IPS-18a (cell line): ENCODE results near the gene SMARCA4.

Experiments
- H3K27ac ChIP-seq: one replicate; pipeline ENCODE4 v1.5.1; 2013; ENCODE audit warnings: low read length
- H3K27me3 ChIP-seq: one replicate; pipeline ENCODE4 v1.6.1; 2013; ENCODE audit warnings: mild to moderate bottlenecking, low read length; ENCODE audit not compliant: control insufficient read depth, insufficient read depth
- H3K36me3 ChIP-seq: one replicate; pipeline ENCODE4 v1.6.1; 2013; ENCODE audit warnings: low read depth, low read length; ENCODE audit not compliant: control insufficient read depth
- H3K4me1 ChIP-seq: one replicate; pipeline ENCODE4 v1.6.1; 2013; ENCODE audit warnings: low read depth, low read length; ENCODE audit not compliant: control insufficient read depth
- H3K4me3 ChIP-seq: one replicate; pipeline ENCODE4 v1.5.1; 2013; ENCODE audit warnings: low read length
- H3K9ac ChIP-seq: one replicate; pipeline ENCODE4 v1.6.1; 2013; ENCODE audit warnings: mild to moderate bottlenecking, low read length, moderate library complexity
- H3K9me3 ChIP-seq: one replicate; pipeline ENCODE4 v1.6.1; 2013; ENCODE audit warnings: low read depth, low read length; ENCODE audit not compliant: control insufficient read depth

SMARCA4 gene

DNA sequence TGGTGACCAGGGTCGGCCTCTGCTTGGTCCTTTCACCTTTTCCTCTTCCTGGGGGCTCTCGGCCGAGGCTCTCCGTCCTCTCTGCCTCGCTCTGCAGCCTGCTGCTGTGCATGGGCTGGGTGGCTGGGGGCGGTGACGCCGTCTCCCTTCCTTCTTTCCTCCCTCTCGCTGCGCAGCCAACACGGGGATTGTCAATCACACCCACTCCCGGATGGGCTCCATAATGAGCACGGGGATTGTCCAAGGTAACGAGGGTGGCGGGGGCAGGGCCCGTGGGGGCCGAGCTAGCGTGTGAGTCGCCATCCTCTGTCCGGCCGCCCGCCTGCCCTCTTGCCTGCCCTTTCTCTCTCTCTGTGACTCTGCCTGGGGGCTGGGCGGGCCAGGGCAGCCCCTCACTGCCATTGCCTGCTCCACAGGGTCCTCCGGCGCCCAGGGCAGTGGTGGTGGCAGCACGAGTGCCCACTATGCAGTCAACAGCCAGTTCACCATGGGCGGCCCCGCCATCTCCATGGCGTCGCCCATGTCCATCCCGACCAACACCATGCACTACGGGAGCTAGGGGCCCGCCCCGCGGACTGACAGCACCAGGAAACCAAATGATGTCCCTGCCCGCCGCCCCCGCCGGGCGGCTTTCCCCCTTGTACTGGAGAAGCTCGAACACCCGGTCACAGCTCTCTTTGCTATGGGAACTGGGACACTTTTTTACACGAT lies 39.5 kb upstream of the SMARCA4 start:
- no peak overlapping the region for H3K9ac ChIP-seq
- no peak overlapping the region for H3K4me3 ChIP-seq
- H3K27me3 ChIP-seq, result no peaks in the 10 kb centered on the region
- H3K36me3 ChIP-seq, result peaks cover 36% of the 10 kb centered on the region
- no peaks in the 10 kb centered on the region for H3K9me3 ChIP-seq
- H3K4me1 ChIP-seq, result no peaks in the 10 kb centered on the region
- no peak overlapping the region for H3K27ac ChIP-seq

DNA sequence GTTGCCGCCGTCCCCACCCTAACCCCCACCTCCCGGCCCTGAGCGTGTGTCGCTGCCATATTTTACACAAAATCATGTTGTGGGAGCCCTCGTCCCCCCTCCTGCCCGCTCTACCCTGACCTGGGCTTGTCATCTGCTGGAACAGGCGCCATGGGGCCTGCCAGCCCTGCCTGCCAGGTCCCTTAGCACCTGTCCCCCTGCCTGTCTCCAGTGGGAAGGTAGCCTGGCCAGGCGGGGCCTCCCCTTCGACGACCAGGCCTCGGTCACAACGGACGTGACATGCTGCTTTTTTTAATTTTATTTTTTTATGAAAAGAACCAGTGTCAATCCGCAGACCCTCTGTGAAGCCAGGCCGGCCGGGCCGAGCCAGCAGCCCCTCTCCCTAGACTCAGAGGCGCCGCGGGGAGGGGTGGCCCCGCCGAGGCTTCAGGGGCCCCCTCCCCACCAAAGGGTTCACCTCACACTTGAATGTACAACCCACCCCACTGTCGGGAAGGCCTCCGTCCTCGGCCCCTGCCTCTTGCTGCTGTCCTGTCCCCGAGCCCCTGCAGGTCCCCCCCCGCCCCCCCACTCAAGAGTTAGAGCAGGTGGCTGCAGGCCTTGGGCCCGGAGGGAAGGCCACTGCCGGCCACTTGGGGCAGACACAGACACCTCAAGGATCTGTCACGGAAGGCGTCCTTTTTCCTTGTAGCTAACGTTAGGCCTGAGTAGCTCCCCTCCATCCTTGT lies 38.8 kb upstream of the SMARCA4 start:
- no peak overlapping the region for H3K4me3 ChIP-seq
- no peaks in the 10 kb centered on the region for H3K27me3 ChIP-seq
- H3K9ac ChIP-seq, result no peak overlapping the region
- no peak overlapping the region for H3K27ac ChIP-seq
- peaks cover 36% of the 10 kb centered on the region for H3K36me3 ChIP-seq
- H3K9me3 ChIP-seq, result no peaks in the 10 kb centered on the region
- no peaks in the 10 kb centered on the region for H3K4me1 ChIP-seq

DNA sequence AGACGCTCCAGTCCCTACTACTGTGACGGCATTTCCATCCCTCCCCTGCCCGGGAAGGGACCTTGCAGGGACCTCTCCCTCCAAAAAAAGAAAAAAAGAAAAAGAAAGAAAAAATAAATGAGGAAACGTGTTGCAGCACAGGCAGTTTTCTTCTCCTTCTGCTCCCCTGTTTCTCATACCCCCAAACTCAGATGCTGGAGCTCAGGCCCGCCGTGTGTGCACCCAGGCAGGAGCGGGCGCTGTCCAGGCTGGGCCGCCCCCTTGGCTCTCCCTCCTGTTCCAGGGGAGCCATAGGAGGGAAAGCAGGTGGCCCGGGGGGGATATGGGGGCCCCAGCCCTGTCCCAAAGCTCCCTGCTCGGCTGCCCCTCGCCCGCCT lies 38.2 kb upstream of the SMARCA4 start:
- H3K36me3 ChIP-seq, result peaks cover 36% of the 10 kb centered on the region
- no peaks in the 10 kb centered on the region for H3K9me3 ChIP-seq
- no peak overlapping the region for H3K9ac ChIP-seq
- H3K27me3 ChIP-seq, result no peaks in the 10 kb centered on the region
- H3K4me3 ChIP-seq, result no peak overlapping the region
- no peaks in the 10 kb centered on the region for H3K4me1 ChIP-seq
- H3K27ac ChIP-seq, result no peak overlapping the region

DNA sequence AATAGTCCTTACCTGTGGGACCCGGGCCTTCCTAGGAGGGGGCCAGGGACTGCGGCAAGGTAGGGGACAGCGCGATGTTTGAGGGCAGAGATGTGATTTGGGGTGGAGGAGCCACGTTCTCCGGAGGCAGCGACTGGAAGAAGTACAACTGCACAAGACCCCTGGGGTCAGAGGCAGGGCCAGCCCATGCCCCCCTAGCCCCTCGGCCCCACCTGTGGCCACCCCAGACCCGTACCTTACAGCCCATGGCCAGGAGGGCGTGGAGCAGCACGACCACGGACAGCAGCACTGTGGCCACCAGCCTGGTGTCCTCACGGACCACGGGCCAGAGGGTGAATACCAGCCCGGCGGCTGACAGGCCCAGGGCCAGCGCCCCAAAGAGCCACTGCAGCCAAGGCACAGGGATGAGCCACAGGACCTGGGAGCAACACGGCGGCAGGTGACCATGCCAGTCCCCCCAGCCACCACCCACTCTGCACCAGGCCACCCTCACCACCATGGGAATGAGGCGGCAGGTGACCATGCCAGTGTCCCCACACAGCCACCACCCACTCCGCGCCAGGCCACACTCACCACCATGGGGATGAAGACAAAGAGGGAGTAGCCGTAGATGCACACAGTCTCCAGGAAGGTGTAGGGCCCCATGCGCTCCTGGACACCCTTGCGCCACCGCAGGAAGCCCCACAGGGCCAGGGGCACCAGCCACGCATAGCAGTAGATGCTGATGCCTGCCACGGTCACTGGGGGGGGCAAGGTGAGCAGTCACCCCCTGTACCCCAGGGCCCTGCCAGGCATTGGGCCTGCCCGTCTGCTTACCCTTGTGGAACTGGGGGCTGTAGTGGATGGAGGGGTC lies 37.3 kb upstream of the SMARCA4 start:
- Histone ChIP-seq H3K36me3 (peaks cover 36% of the 10 kb centered on the region), H3K9me3 (no peaks in the 10 kb centered on the region), H3K27me3 (no peaks in the 10 kb centered on the region), H3K4me1 (no peaks in the 10 kb centered on the region), H3K9ac (no peak overlapping the region), H3K27ac (no peak overlapping the region), H3K4me3 (no peak overlapping the region)

DNA sequence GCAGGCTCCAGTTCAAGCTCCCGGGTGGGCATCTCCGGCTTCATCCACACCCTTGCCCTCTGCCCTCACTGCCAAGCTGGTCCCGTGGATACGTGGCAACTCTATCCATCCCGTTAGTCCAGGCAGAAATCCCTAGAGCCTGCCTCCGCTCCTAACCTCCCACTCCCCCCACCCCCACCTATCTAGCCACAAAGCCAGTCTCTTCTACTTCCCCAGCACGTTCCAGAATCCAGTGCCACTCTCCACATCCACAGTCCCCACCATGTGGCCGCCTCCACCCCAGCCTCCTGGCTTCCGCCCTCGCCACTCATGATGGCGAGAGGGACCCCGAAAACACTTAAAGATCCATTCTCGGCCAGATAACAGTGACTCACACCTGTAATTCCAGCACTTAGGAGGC lies 36.2 kb upstream of the SMARCA4 start:
- Histone ChIP-seq H3K27me3 (no peaks in the 10 kb centered on the region), H3K9ac (no peak overlapping the region), H3K36me3 (peaks cover 28% of the 10 kb centered on the region), H3K4me3 (no peak overlapping the region), H3K9me3 (no peaks in the 10 kb centered on the region), H3K4me1 (no peaks in the 10 kb centered on the region), H3K27ac (no peak overlapping the region)

DNA sequence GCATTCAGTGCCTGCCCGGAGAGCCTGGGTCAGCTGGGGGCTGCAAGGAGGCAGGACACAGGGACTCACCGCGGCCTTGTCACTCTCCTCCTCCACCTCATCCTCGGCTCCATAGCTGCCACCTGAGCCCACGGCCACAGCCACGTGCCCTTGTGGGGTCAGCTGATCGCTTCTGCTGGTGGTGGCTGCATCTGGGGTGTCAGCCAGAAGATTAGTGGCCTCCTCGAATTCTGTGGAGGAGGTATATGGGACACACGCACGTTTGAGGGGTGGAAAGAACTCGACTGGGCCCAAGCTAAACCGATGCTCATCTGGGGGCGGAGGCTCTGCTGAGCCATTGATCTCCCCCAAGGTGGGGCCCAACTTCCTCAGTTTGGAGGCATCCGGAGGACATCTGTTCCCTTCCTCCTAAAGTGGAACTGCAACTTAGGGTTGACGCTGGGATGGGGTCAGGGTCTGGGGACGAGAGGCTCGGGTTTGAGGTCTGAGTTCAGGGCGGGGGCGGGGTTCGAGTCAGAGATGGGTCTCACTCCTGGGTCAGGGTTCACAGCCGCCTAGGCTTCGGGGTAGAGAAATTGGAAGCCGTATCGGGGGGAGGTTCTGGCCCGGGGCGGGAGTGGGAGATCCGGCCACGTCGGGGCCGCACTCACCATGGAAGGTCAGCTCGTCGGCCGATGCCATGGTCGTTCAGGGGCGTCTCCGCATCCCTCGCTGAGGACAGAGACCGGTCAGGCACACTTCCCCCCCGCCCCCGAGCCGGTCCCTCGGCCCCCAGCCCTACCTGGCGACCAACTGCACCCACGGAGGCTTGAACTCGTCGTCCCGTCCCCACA lies 32.9 kb upstream of the SMARCA4 start:
- Histone ChIP-seq H3K27ac (no peak overlapping the region), H3K27me3 (no peaks in the 10 kb centered on the region), H3K4me1 (no peaks in the 10 kb centered on the region), H3K4me3 (peak overlapping the region; percentile 86), H3K9ac (peak overlapping the region; percentile 55), H3K36me3 (peaks cover 15% of the 10 kb centered on the region), H3K9me3 (no peaks in the 10 kb centered on the region)

DNA sequence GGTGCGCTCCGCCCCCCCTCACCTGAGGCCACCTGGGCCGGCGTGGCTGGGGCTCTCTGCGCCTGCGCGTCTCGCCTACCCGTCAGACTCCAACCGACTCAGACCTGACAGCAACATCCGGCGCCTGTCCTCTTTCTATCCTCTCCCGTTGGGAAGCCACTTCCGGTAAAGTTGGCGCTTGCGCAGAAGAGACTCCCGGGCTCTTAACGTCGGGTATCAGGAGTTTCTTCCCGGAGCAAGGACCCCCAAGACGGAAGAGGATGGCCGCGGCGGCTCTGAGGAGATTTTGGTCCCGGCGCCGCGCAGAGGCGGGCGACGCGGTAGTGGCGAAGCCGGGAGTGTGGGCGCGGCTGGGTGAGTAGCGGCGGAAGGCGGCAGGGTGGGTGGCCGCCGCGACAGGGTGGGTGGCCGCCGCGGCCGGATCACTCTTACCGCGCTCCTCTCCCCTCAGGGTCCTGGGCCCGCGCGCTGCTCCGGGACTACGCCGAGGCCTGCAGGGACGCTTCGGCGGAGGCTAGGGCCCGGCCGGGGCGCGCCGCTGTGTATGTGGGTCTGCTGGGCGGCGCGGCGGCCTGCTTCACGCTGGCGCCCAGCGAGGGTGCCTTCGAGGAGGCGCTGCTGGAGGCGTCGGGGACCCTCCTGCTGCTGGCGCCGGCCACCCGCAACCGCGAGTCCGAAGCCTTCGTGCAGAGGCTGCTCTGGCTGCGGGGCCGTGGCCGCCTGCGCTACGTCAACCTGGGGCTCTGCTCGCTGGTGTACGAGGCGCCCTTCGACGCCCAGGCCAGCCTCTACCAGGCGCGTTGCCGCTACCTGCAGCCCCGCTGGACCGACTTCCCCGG lies 32.0 kb upstream of the SMARCA4 start, which contains the start of the genes TIMM29 and YIPF2:
TSS of gene TIMM29 (plus strand) at position 249 of the 839 bp plus-strand sequence. CDS start at position 261, 12 bp downstream.
TSS of gene YIPF2 (minus strand) at position 77 of the 839 bp plus-strand sequence. CDS start 229 bp downstream, outside the sequence.
- H3K4me3 ChIP-seq, result peak within 1 kb of the TSS; percentile 86
- peak within 1 kb of the TSS; percentile 55 for H3K9ac ChIP-seq
- no peaks in the 10 kb centered on the region for H3K4me1 ChIP-seq
- H3K36me3 ChIP-seq, result peaks cover 9% of the 10 kb centered on the region
- no peaks in the 10 kb centered on the region for H3K9me3 ChIP-seq
- H3K27me3 ChIP-seq, result no peaks in the 10 kb centered on the region
- no peak within 1 kb of the TSS for H3K27ac ChIP-seq

DNA sequence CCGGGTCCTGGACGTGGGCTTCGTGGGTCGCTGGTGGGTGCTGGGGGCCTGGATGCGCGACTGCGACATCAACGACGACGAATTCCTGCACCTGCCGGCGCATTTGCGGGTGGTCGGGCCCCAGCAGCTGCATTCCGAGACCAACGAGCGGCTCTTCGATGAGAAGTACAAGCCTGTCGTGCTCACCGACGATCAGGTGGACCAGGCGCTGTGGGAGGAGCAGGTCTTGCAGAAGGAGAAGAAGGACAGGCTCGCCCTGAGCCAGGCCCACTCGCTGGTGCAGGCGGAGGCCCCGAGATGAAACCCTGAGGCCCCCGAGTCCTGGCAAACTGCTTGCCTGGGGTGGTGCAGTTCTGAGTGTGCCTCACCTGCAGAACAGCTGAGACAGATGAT lies 31.4 kb upstream of the SMARCA4 start:
- no peaks in the 10 kb centered on the region for H3K27me3 ChIP-seq
- no peak overlapping the region for H3K27ac ChIP-seq
- H3K4me3 ChIP-seq, result peak overlapping the region; percentile 86
- H3K4me1 ChIP-seq, result no peaks in the 10 kb centered on the region
- H3K36me3 ChIP-seq, result peaks cover 3% of the 10 kb centered on the region
- H3K9ac ChIP-seq, result peak overlapping the region; percentile 55
- H3K9me3 ChIP-seq, result no peaks in the 10 kb centered on the region

DNA sequence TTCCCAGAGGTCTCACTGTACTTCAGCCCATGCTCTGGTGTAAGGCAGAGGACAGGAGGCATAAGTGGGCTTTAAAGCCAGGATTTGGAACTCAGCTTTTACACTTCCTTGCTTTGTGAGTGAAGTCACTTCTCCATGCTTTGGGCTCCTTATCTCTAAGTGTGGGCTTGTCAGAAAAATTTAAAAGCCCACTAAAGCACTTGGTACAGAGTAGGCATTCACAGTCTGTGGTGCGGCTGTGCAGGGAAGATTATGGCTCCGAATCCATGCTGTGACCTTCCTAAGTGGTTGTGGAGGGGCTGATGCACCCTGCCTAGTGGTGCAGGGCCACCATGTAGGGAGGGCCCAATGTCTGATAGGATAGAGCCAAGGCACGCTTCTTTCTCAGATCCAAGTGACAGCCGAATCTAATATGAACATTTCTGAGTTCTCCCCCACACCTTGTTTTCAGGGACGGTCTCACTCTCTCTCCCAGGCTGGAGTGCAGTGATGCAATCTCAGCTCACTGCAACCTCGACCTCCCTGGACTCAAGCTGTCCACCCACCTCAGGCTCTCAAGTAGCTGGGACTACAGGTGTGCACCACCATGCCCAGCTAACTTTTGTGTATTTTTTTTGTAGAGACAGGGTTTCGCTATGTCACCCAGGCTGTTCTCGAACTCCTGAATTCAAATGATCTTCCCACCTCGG lies 25.3 kb upstream of the SMARCA4 start:
- Histone ChIP-seq H3K9ac (no peak overlapping the region), H3K9me3 (no peaks in the 10 kb centered on the region), H3K4me3 (no peak overlapping the region), H3K27ac (no peak overlapping the region), H3K36me3 (peaks cover 2% of the 10 kb centered on the region), H3K27me3 (no peaks in the 10 kb centered on the region), H3K4me1 (no peaks in the 10 kb centered on the region)

DNA sequence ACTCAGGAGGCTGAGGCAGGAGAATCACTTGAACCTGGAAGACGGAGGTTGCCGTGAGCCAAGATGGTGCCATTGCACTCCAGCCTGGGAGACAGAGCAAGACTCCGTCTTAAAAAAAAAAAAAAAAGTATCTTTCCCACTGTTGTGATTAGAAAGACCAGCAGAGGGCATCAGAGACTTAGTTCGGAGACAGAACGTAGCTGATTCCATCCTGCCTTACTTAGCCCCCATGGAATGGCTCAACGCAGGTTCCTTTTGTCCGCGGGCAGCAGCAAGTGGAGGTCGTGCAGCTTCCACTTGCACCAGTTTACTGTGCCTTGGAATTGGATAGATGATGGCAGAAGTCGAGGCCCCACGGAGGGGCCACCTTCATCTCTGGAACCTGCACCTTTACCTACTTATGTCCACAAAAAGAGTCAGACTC lies 24.2 kb upstream of the SMARCA4 start:
- Histone ChIP-seq H3K9ac (no peak overlapping the region), H3K9me3 (no peaks in the 10 kb centered on the region), H3K4me3 (no peak overlapping the region), H3K4me1 (no peaks in the 10 kb centered on the region), H3K27ac (no peak overlapping the region), H3K36me3 (no peaks in the 10 kb centered on the region), H3K27me3 (no peaks in the 10 kb centered on the region)
